IPS DF 6.9 (cell line): ENCODE data around the gene ITIH5.

Experiments
- DNase-seq: peaks from one replicate; pipeline ENCODE4 v3.0.0-alpha.2; 2013; ENCODE audit warnings: low read depth, low spot score
- H3K27ac ChIP-seq: one replicate; pipeline ENCODE4 v1.5.1; 2013; ENCODE audit warnings: low read length, control low read depth
- H3K27me3 ChIP-seq: 2 replicates; pipeline ENCODE4 v1.6.1; 2013; ENCODE audit warnings: mild to moderate bottlenecking, low read length; ENCODE audit not compliant: control insufficient read depth, insufficient read depth
- H3K36me3 ChIP-seq: 2 replicates; pipeline ENCODE4 v1.6.1; 2013; ENCODE audit warnings: low read length; ENCODE audit not compliant: control insufficient read depth, insufficient read depth
- H3K4me1 ChIP-seq: 2 replicates; pipeline ENCODE4 v1.6.1; 2013; ENCODE audit warnings: low read length; ENCODE audit not compliant: control insufficient read depth, insufficient read depth
- H3K4me3 ChIP-seq: 2 replicates; pipeline ENCODE4 v1.5.1; 2013; ENCODE audit warnings: mild to moderate bottlenecking, low read length
- H3K9me3 ChIP-seq: 2 replicates; pipeline ENCODE4 v1.6.1; 2013; ENCODE audit warnings: low read length, inconsistent platforms; ENCODE audit not compliant: control insufficient read depth, insufficient read depth
- WGBS: extraction: QIAGEN DNeasy Blood & Tissue Kit; methylation state at CpG from one replicate; pipeline ENCODE4 v1.1.7; 2013; ENCODE audit warnings: mixed read lengths, missing lambda C conversion rate; ENCODE audit not compliant: insufficient read length, insufficient coverage; 5-methylcytosine and 5-hydroxymethylcytosine counted together

Gene ITIH5

GRCh38 chr10:7525314-7526016 is 141.3 kb downstream of the ITIH5 start:
- Histone ChIP-seq H3K27ac (no peak overlapping the region), H3K9me3 (no peaks in the 10 kb centered on the region), H3K27me3 (no peaks in the 10 kb centered on the region), H3K4me1 (no peaks in the 10 kb centered on the region), H3K4me3 (no peak overlapping the region), H3K36me3 (no peaks in the 10 kb centered on the region)
- no CpG with 5 or more reads among the region's 16 CpGs for WGBS
- no peak for DNase-seq

- no peaks in the 10 kb centered on the region for H3K36me3 ChIP-seq
- no peak for DNase-seq
- no CpG with 5 or more reads among the region's 4 CpGs for WGBS
- H3K27ac ChIP-seq: no peak overlapping the region
- H3K4me3 ChIP-seq: no peak overlapping the region
- H3K4me1 ChIP-seq: no peaks in the 10 kb centered on the region
- no peaks in the 10 kb centered on the region for H3K9me3 ChIP-seq
- no peaks in the 10 kb centered on the region for H3K27me3 ChIP-seq
Measured at GRCh38 chr10:7523656-7524055, 143.1 kb downstream of the ITIH5 start.

- Histone ChIP-seq H3K27me3 (no peaks in the 10 kb centered on the region), H3K4me1 (no peaks in the 10 kb centered on the region), H3K27ac (no peak overlapping the region), H3K9me3 (no peaks in the 10 kb centered on the region), H3K4me3 (no peak overlapping the region), H3K36me3 (no peaks in the 10 kb centered on the region)
- WGBS: no CpG with 5 or more reads among the region's 11 CpGs
- DNase-seq: no peak
Measured at GRCh38 chr10:7520507-7521485, 146.0 kb downstream of the ITIH5 start.

- Histone ChIP-seq H3K36me3 (no peaks in the 10 kb centered on the region), H3K4me3 (no peak overlapping the region), H3K27ac (no peak overlapping the region), H3K9me3 (no peaks in the 10 kb centered on the region), H3K27me3 (no peaks in the 10 kb centered on the region), H3K4me1 (no peaks in the 10 kb centered on the region)
- no peak for DNase-seq
- no CpG with 5 or more reads among the region's 6 CpGs for WGBS
Measured at GRCh38 chr10:7519351-7519750, 147.4 kb downstream of the ITIH5 start.

- DNase-seq: no peak
- Histone ChIP-seq H3K36me3 (no peaks in the 10 kb centered on the region), H3K27me3 (no peaks in the 10 kb centered on the region), H3K9me3 (no peaks in the 10 kb centered on the region), H3K4me3 (no peak overlapping the region), H3K4me1 (no peaks in the 10 kb centered on the region), H3K27ac (no peak overlapping the region)
- no CpG with 5 or more reads among the region's 1 CpG for WGBS
Measured at GRCh38 chr10:7518693-7519092, 148.1 kb downstream of the ITIH5 start.

DNA sequence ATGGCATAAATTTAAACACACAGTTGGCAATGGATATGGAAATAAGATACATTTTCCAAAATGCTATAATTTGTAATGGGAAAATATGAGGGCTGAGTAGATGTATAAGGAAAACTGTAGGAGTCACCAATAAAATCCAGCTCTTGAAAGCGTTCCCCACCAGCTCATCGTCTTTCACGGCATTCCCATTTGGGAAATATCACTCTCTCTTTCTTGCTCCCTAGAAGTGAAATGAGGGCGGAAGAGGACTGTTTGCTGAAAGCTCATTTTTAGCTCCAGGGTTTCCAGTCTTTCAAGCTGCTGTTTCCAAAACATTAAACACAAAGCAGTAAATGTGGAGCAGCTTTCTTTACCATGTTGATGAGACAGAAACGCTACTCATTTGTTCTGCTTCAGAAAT is 151.3 kb downstream of the ITIH5 start:
- H3K27me3 ChIP-seq: no peaks in the 10 kb centered on the region
- no peaks in the 10 kb centered on the region for H3K4me1 ChIP-seq
- no peaks in the 10 kb centered on the region for H3K36me3 ChIP-seq
- no CpG with 5 or more reads among the region's 5 CpGs for WGBS
- DNase-seq: no peak
- H3K27ac ChIP-seq: no peak overlapping the region
- no peaks in the 10 kb centered on the region; the same call in 1 of the 2 replicates for H3K9me3 ChIP-seq
- H3K4me3 ChIP-seq: no peak overlapping the region

DNA sequence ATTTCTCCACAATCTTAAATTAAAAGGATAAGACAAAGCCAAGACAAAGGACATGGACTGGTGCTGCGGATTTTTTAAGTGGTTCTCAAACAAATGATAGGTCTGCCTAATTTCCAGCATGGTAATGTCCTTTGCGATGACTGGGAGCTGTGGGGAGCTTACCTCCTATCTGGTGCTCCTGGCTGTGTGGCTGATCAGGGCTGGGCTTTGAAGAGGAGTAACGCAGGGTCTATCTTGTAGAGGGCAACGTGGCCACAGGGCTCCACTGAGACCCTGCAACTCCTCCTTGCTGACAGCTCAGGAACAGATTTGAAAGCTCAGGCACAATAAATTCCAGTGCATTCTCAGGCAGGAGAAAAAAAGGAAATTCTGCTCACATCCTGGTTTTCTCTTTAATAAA is 152.8 kb downstream of the ITIH5 start:
- WGBS: no CpG with 5 or more reads among the region's 4 CpGs
- no peaks in the 10 kb centered on the region for H3K4me1 ChIP-seq
- no peak overlapping the region for H3K4me3 ChIP-seq
- no peaks in the 10 kb centered on the region for H3K27me3 ChIP-seq
- no peak for DNase-seq
- H3K9me3 ChIP-seq: no peaks in the 10 kb centered on the region; the same call in 1 of the 2 replicates
- no peaks in the 10 kb centered on the region for H3K36me3 ChIP-seq
- no peak overlapping the region for H3K27ac ChIP-seq

GRCh38 chr10:7513455-7513854 is 153.3 kb downstream of the ITIH5 start:
- H3K36me3 ChIP-seq: no peaks in the 10 kb centered on the region
- no CpG with 5 or more reads among the region's 3 CpGs for WGBS
- no peak for DNase-seq
- H3K4me1 ChIP-seq: no peaks in the 10 kb centered on the region
- H3K27me3 ChIP-seq: no peaks in the 10 kb centered on the region
- H3K9me3 ChIP-seq: no peaks in the 10 kb centered on the region; the same call in 1 of the 2 replicates
- H3K27ac ChIP-seq: no peak overlapping the region
- H3K4me3 ChIP-seq: no peak overlapping the region

- no CpG with 5 or more reads among the region's 7 CpGs for WGBS
- no peaks in the 10 kb centered on the region for H3K36me3 ChIP-seq
- H3K9me3 ChIP-seq: no peaks in the 10 kb centered on the region; the same call in 1 of the 2 replicates
- no peak overlapping the region for H3K4me3 ChIP-seq
- no peaks in the 10 kb centered on the region for H3K27me3 ChIP-seq
- no peak for DNase-seq
- no peak overlapping the region for H3K27ac ChIP-seq
- H3K4me1 ChIP-seq: no peaks in the 10 kb centered on the region
Measured at GRCh38 chr10:7512487-7512886, 154.3 kb downstream of the ITIH5 start.

- no CpG with 5 or more reads among the region's 6 CpGs for WGBS
- H3K4me1 ChIP-seq: no peaks in the 10 kb centered on the region
Measured at GRCh38 chr10:7511612-7512011, 155.2 kb downstream of the ITIH5 start.

More at GRCh38 chr10:7511612-7512011, 155.2 kb downstream of the ITIH5 start:
- no peak for DNase-seq
- Histone ChIP-seq H3K27me3 (no peaks in the 10 kb centered on the region), H3K27ac (no peak overlapping the region), H3K4me3 (no peak overlapping the region), H3K9me3 (no peaks in the 10 kb centered on the region; the same call in 1 of the 2 replicates), H3K36me3 (no peaks in the 10 kb centered on the region)
